ENCODE results near the gene NRIP1. TPM values are rescaled to one million over a fixed set of nuclear protein-coding genes. Genes with fewer than 3 reads are reported as not detected.

The NRIP1 gene
- total RNA-seq, 1 experiment from 2014 or later = 10.3 TPM

GRCh38 chr21:14911351-14911750 lies 153.4 kb downstream of the NRIP1 start (continued):
- TF ChIP-seq, protein P1, sequence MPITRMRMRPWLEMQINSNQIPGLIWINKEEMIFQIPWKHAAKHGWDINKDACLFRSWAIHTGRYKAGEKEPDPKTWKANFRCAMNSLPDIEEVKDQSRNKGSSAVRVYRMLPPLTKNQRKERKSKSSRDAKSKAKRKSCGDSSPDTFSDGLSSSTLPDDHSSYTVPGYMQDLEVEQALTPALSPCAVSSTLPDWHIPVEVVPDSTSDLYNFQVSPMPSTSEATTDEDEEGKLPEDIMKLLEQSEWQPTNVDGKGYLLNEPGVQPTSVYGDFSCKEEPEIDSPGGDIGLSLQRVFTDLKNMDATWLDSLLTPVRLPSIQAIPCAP (CRISPR knock-in tag; IDR thresholded peaks at IDR 0.05) = no peak
- no peak for TF ChIP-seq GRHL2 (CRISPR knock-in tag; IDR thresholded peaks at IDR 0.05; ENCODE audit: insufficient replicate concordance, severe bottlenecking)
